HG02759 (cell line): ENCODE results near the gene CUX1.
A peak's percentile ranks its signal among the peaks of the same experiment; 100 is the strongest.
"Not testable (repeated sequence)": the region's sequence is repeated elsewhere in the genome, so short reads cannot be mapped to it uniquely, and the experiment has no call there.

Experiments
- ATAC-seq: cut with Tn5 transposase; IDR thresholded peaks from one replicate; pipeline ENCODE4 v1.9.1; 2021; ENCODE audit warnings: mild to moderate bottlenecking, moderate library complexity; ENCODE audit not compliant: unreplicated experiment

The CUX1 gene

DNA sequence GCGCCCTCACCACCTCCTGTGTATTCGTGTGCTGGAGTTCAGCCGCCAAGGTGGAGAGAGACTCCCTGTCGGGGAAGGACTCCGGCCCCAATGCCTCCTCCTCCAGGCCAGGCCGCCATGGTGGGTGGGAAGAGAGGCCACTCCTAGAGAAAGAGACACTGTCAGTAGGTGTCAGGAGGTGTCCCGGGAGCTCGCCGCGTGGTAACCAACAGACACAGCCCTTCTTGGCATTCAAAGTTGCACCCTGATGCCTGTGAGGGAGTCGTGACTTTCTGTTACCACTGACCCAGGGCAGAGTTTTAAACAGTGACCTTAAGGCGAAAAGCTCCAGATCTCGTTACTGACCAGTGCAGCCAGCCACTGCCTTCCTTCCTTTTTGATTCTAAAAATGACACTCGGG, 155.2 kb downstream of the CUX1 start:
- ATAC-seq = no peak

DNA sequence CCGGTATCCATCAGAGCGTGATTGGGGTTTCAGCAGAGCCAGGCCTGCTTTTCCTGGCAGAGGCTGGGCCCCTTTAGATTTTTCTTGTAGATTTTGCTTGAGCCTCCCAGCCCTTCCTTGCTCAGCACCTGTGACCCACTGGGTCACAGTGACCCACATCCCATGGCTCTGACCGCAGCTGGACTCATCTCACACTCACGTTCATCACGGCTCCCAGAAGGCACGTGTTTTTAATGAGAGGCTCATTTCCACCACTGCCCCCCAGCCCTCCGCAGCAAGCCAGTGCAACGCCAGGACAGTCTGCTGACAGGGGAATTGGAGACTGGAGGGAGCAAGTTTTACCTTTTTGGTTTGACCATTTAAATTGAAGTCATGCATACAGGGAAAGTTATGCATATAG, 155.7 kb downstream of the CUX1 start:
- ATAC-seq = no peak

DNA sequence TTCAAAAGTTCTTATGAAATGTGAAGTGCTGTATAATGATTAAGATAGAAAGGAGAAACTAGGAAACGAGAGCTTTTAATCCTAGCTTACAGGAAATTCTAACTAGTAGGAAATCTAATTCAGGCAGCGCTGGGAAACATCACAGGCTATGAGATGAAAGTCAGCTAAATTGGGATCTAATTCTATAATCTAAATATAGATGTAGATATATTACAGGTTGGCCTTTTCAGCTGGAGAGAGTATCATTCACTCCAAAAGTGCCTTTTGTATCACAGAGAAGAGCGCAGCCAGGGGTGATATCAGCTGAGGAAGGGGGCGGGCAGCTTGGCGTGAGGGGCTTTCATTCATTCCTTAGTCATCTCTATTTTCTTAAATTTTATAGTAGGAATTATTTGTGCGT, 157.0 kb downstream of the CUX1 start:
- no peak for ATAC-seq

DNA sequence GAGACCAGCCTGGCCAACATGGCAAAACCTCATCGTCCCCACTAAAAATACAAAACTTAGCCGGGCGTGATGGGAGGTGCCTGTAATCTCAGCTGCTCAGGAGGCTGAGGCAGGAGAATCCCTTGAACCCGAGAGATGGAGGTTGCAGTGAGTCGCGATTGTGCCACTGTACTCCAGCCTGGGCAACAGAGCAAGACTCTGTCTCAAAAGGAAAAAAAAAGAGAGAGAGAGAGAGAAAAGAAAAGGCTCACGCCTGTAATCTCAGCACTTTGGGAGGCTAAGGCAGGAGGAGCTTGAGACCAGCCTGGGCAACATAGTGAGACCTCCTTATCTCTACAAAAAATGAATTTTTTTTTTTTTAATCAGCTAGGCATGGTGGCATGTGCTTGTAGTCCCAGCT, 157.6 kb downstream of the CUX1 start:
- ATAC-seq = no peak

DNA sequence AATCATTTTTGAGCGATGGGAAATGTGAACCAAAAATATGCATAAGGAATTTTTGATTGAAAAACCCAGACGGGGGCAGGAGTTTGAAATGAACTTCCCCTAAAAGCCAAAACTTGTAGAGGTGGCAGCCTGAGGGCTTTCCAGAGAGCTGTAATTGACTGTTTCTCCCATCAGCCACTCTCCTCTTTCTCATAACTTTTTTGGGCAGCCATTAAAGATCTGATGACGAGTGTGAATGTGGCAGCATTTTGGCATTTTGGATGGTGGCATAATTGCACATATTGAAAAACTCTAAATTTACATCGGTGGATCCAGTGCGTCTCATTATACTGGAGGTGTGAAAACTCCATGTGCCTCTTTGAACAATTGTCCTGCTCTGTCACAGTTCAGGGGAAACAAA, 159.0 kb downstream of the CUX1 start:
- no peak for ATAC-seq

DNA sequence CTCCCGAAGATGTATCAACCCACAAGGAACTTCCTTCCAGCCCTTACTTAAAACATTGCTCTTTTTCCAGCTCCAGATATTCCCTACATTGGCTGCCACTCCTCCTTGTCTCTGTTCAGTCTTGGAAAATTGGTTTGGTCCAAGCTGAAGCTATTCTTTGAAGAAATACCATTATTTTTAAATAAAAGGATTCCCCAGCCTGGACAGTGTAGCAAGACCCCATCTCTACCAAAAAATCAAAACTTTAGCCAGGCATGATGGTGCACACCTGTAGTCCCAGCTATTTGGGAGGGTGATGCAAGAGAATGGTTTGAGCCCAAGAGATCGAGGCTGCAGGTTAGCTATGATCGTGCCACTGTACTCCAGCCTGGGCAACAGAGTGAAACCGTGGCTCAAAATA, 159.8 kb downstream of the CUX1 start:
- no peak for ATAC-seq

DNA sequence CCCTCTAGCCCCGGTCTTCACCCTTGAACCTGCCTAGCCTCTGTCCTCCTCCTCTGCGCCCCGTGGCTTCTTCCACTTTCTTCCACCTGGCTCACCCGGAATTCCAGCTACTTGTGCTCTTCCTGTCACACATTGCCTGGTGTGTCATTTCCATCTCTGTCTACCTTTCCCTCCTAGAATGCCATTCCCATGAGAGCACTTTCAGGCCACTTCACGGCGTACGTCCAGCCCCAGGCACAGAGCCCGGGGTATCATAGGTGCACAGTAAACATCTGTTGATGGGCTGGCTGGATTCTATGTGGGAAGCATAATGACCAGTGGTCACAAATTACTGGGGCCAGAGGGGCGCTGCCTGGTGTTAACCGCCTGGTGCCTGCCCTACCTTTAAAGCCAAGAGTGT, 161.3 kb downstream of the CUX1 start:
- ATAC-seq = no peak

DNA sequence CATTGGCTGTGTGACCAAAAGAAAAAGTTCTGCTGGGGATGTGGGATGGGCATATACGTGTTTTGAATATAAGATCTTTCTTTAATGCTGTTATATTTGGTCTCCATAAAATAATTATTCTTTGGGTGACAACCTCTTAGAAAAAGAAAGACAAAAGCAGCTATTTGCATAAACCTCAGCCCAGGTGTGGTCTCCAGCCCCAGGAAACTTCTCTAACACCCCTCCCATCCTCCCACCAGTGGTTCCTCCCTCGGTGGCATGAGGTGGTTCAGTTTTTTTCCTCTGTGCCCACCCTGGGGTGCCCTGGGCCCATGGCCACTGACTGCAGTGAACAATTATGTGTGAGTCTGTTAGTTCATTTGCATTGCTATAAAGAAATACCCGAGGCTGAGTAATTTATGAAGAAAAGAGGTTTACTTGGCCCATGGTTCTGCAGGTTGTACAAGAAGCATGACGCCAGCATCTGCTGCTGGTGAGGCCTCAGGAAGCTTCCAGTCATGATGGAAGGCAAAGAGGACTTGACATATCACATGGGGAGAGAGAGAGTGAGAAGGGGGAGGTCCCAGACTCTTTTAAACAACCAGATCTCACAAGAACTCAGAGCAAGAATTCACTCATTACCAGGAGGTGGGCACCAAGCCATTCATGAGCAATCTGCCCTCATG, 165.9 kb downstream of the CUX1 start:
- no peak for ATAC-seq

DNA sequence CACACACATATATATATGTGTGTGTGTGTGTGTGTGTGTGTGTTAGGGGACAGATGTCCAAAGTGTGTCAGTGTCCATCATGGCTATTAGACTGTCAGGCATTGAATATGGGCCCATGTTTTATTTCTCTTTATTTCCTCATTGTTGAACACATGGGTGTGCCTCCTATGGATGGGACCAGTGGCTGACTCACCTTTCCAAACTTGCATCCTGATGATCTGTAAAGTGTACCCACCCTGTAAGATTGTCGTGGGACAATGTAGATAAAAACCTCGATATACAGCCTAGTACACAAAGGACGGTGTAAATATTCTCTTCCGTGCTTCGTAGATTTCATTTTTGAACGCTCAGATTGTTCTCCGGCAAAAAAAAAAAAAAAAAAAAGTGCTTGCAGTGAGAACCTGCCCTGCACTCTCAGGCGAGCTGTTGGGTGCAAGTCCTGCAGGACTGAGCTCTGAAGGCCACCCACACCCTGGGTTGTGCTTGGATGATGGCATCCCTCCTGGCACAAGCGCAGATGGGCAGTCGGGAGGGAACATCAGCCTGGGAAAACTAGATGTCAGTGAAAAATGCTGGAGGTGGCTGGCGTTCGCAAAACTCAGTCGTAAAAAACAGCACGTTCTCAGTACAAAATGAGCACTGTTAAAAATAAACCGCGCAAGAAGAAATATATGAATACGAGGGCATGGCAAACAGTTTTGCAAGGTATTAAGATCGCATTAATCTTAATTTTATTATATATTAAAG, 166.9 kb downstream of the CUX1 start:
- no peak for ATAC-seq

DNA sequence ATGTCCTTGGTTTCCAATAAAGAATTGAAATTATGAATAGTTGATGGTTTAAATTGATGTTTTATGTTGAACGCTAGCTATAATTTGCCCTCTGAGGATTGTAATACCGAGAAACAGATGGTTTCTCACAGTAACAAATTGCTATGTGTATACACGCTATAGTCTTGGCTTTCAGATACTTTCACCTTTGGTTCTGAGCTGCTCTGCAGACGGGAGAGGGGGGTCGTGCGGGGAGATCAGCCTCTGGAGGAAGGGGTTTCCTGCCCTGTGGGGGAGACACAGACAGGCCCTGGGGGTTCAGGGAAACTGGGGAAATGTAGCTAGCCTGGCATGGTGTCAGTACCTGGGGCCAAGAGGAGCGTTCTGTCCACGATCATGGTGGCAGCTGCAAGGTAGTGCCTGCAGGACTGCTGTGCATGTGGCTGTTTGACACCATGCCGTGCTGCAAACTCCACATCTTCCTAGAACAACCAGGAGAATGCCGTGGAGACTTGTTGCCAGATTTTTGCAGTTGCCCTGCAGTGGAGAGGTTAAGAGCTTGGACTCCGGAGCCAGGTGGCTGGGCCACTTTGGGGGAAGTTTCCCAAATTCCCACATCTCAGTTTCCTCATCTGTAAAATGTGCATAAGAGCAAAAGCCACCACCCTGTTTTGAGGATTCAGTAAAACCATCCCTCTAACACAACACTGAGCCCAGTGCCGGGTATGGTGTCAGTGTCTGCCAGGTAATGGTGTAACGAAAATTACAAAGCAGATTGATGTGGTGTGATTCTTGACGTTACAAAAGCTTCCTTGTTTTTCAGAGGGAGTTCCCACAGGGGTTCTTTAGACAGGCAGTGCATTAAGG, 167.9 kb downstream of the CUX1 start:
- no peak for ATAC-seq

DNA sequence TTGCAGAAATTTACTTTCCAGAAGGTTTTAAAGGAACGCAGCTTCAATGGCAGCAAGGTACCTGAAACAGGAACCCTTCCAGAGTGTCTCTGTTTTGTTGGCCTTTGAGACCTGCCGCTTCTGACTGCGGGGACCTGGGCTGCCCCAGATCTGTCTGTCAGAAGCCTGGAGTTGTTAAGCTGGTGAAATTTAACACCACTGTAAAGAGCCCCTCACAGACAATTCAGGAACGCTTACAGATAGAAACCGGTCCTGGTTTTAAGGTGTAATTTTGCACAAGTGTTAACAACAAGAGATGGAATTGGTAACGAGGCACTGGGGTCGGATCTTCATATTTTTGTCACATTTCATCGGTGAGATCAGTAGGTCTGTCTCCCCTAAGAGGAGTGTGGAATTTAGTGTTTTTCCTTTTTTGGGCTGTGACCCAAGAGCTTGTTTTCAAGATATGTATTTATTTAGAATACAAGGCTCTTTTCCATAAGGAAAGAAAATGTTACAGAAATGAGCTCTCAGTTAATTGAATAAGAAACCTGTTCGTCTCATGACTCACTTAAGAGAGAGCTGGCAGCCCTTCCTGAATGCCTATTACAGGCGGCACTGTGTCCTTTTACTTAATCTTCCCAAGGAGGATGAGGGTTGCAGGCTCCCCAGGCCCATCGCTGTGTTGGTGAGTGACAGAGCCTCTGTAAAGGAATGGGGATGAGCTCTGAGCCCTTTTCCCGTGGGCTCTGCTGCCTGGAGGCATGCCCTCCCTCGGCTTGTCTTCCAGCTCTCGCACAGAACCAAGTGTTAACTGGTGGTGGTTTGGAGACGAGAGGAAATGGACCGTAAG, 168.7 kb downstream of the CUX1 start:
- ATAC-seq = no peak

DNA sequence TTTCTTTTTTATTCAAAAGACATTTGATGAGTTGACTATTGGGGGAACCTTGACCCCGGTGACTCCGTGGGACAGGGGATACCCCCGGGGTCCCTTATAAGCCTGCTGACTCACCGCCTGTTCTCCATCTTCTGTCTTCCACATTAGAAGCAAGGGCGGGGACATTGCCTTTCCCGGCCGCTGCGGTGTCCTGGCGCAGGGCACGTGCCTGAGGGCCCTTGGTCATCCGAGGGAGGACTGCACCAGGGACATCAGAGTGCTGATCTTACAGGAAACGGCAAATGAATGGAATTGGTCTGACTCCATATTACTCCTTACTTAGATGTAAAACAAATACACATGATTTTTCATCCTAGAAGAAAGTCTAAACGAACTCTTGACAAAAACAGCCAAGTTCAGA, 170.1 kb downstream of the CUX1 start:
- no peak for ATAC-seq

DNA sequence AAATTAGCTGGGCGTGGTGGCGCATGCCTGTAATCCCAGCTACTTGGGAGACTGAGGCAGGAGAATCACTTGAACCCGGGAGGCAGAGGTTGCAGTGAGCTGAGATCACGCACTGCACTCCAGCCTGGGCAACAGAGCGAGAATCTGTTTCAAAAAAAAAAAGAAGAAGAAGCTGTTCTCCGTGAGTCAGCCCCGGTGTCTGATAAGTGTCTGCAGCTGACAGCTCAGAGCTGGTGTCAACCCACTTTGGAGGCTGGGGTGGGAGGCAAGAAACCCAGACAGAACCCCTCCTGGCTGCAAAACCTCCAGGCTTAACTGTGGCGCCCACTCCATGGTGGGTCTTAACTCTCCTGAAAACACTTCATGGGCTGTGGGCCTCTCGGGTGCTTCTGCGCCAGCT, 170.6 kb downstream of the CUX1 start:
- ATAC-seq = not testable (repeated sequence)

DNA sequence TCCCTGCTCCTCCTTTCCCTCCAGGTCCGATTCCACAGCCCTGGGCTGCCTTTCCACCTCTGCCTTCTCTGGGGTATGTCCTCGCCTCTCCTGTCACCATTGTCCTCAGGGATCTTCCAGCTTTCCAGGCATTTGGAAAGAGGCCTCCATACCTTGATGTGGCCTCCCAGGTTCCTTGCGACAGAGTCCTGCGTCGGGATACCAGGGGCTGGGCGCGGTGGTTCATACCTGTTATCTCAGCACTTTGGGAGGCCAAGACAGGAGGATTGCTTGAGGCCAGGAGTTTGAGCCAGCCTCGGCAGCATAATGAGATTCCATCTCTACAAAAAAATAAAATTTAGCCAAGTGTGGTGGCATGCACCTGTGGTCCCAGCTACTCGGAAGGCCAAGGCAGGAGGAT, 171.1 kb downstream of the CUX1 start:
- ATAC-seq = no peak

DNA sequence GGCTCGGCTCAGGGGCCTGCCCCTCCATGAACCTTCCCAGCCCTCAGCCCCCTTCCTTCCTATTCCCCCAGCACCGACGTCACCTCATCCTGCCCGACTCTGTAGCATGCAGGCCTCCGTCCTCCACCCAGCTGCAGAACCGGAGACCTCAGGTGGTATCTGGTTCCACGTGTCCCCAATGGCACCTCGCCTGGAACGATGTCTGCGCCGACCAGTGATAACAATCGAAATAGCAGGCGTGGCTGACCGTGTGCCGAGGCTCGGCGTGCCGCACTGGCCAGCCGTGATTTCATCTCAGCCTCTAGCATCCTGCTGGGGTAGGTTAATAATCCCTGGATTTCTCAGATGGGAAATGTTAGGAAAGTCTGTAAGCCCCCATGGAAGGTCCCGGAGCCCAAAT, 171.7 kb downstream of the CUX1 start:
- no peak for ATAC-seq

DNA sequence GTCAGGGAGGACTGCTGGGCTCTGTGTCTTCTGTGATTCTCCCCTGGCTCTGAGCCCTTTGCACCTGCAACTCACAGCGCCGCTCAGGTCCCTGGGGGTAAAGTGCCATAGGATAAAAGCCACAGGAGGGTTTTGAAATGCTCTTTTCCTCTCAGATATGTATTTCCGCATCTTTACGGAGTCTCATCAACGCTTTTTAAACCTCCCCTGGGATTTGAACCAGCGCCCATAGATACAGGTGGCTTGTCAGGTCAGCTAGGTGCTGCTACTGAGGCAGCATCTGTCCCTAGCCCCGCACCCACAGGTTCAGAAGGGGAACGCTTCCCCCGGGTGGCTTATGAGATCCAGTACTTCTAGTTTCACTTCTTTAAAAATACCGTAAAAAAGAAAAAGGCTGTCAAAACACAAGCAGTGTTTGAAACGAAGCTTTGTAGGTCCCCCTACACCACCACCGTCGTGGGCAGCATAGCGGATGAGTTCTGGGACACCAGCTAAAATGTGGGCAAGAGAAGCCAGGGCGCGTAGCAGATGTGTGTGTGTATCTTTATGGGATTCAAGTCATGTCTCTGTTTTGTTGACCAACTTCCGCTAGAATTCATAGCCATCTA, 173.5 kb downstream of the CUX1 start:
- ATAC-seq = peak; percentile 85

DNA sequence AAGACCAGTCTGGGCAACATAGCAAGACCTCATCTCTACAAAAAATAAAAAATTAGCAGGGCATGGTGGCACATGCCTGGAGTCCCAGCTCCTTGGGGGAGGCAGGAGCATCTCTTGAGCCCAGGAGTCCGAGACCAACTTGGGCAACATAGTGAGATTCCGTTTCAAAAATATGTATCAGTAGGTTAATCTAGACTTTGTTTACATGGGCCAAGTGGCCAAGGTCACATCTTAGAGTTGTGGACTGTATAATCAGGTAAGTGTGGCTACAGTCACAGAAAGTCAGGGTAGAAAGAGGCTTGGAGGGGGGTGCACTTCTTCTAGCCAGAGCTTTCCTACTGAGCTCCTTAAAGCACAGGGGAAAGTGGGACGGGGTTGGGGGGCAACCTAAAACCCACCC, 174.4 kb downstream of the CUX1 start:
- no peak for ATAC-seq

DNA sequence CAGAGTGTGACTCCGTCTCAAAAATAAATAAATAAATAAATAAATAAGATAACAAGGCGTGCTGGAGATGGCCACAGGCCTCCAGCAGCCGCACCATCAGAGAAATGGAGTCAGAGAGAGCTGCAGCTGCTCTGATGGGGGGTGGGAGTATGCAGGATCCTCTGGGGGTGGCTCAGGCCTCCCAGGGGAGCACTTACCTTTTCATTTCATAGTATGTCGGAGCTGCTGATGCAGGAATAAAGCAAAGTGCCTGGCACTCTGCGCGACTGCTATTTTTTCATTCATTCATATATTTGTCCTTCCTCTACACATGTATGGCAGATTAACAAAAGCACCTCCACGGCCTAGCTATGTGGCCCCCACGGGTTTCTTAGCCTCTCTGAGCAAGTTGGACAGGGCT, 175.9 kb downstream of the CUX1 start:
- no peak for ATAC-seq

DNA sequence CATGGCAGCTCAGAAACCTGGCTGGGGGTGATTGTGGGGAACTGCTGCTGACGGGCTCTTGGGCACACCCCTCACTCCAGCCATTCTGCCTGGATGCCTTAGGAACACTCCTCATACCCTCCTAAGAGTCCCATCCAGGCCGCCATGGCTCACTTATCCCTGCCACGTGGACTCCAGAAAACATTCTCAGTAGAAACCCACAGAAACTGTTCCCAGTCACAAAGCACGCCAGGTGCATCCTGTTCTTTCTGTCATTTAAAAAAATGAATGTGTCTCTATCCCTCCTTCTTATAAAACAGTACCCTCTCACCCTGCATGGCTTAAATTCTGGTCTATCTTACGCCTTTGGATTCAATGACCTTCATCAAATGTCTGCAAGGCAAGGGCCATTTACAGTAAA, 177.7 kb downstream of the CUX1 start:
- no peak for ATAC-seq

DNA sequence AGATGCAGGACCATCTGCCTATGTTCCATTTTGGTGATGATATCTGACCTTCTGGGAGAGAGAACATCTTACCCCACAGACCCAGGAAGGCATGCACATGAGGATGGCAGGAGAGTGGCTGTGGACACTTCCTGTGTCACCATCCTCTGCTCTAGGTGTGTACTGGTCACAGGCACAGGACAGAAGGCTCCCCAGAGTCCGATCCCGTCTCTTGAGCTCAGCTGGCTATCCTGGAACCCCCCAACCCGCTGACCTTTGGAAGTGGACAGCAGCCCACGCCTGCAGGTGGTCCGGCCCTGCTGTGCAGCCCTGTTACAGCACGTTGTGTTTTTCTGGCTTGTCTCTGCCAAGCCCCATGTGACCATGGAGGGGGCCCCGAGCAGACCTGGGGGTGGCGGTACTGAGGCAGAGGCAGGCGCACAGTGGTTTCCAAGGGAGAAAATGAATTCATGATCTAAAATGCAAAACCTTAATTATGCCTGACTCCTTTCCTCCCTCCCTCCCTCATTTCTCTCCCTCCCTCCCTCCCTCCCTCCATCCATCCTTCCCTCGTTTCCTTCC, 178.8 kb downstream of the CUX1 start:
- ATAC-seq = no peak
